ENCODE results near the gene ARAF.

DNA sequence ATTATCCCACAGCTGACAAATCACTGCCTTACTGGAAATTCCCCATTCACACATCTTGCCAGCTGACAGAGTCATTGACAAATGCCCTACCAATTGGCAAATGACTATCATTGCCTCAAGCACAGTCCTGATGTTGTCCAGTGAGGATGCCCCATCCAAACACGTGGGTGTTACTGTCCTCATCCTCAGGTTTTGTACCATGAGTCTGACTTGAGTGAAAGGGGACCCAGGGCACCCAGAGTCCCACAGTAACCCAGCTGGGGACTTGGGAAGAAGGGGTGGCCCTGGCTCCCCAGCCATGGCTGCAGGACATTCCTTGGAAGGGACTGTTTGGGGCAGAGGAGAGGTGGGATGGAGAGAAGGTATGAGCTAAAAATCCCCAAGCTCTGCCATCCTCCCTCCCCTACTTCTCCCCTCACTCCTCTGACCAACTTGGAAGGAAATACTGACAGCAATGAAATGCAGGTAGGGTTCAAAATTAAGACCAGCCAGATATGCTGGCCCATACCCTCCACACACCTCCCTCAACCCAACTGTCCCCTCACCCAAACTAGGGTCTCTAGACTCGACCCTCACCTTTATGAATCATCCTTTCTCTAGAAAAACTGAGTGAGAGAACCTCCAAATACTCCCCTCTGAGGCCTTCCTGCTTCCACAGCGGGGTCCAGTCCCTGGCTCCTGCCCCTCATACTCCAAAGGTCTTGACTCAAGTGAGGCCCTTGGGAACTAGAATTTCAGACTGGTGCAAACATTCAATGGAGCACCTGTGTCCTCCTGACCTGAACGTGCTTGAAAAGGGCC, 26.3 kb downstream of the ARAF start:
- TF ChIP-seq POLR2A (IDR thresholded peaks at IDR 0.05; ENCODE audit: low read depth, low read length) (no peak), POLR2AphosphoS5 (IDR thresholded peaks at IDR 0.05; ENCODE audit: insufficient read depth, low read depth, low read length) (no peak), FOS (IDR thresholded peaks at IDR 0.05; ENCODE audit: borderline replicate concordance, insufficient read depth, low read length) (no peak), EZH2 (IDR thresholded peaks at IDR 0.05; ENCODE audit: borderline replicate concordance, low read depth, low read length, severe bottlenecking) (no peak), MYC (IDR thresholded peaks at IDR 0.05; ENCODE audit: low read depth, low read length) (no peak), JUN (IDR thresholded peaks at IDR 0.05; ENCODE audit: borderline replicate concordance, insufficient read depth, insufficient read length, low read depth) (no peak), GATA2 (IDR thresholded peaks at IDR 0.05; ENCODE audit: insufficient read depth, insufficient read length, low read depth, low read length) (no peak)
- TF ChIP-seq, protein P1, sequence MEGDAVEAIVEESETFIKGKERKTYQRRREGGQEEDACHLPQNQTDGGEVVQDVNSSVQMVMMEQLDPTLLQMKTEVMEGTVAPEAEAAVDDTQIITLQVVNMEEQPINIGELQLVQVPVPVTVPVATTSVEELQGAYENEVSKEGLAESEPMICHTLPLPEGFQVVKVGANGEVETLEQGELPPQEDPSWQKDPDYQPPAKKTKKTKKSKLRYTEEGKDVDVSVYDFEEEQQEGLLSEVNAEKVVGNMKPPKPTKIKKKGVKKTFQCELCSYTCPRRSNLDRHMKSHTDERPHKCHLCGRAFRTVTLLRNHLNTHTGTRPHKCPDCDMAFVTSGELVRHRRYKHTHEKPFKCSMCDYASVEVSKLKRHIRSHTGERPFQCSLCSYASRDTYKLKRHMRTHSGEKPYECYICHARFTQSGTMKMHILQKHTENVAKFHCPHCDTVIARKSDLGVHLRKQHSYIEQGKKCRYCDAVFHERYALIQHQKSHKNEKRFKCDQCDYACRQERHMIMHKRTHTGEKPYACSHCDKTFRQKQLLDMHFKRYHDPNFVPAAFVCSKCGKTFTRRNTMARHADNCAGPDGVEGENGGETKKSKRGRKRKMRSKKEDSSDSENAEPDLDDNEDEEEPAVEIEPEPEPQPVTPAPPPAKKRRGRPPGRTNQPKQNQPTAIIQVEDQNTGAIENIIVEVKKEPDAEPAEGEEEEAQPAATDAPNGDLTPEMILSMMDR (IDR thresholded peaks at IDR 0.05; ENCODE audit: extremely low read depth in 1 of 2, insufficient read depth in 1 of 2, low read depth in 1 of 2, low read length in 2 of 2): no peak
- TF ChIP-seq, protein P2, sequence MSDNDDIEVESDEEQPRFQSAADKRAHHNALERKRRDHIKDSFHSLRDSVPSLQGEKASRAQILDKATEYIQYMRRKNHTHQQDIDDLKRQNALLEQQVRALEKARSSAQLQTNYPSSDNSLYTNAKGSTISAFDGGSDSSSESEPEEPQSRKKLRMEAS (IDR thresholded peaks at IDR 0.05; ENCODE audit: insufficient read depth, insufficient read length): no peak

All from endothelial cell of umbilical vein (primary cell).